Left ventricle myocardium inferior (tissue), 1 donor: ENCODE results near the gene MAP3K3. TPM values are rescaled to one million over a fixed set of nuclear protein-coding genes. Genes with fewer than 3 reads are reported as not detected.

Experiments used
- DNase-seq: peaks from one replicate; pipeline ENCODE4 v3.0.0-alpha.2; 2020
- H3K27ac ChIP-seq: fragments of 200-600 bp; replicated peaks from 2 replicates; pipeline ENCODE4 v1.8.0; 2021
- H3K27me3 ChIP-seq: fragments of 200-600 bp; 2 replicates; pipeline ENCODE4 v1.8.0; 2021; ENCODE audit warnings: low read depth
- H3K36me3 ChIP-seq: fragments of 200-600 bp; 2 replicates; pipeline ENCODE4 v1.8.0; 2021
- H3K4me1 ChIP-seq: fragments of 200-600 bp; 2 replicates; pipeline ENCODE4 v1.8.0; 2021
- H3K4me3 ChIP-seq: fragments of 200-600 bp; 2 replicates; pipeline ENCODE4 v1.8.0; 2021; ENCODE audit warnings: mild to moderate bottlenecking, moderate library complexity
- H3K9me3 ChIP-seq: fragments of 200-600 bp; replicated peaks from 2 replicates; pipeline ENCODE4 v1.8.0; 2021
- intact Hi-C: fragments of 100-400 bp; cut with micrococcal nuclease; formaldehyde crosslinking; loops from one replicate; pipeline ENCODE4 v1.11.0; 2022
- total RNA-seq: library from RNA; stranded (reverse); fragmentation: NEBNext Ultra II Directional; extraction: Animal tissue kit (Norgen Biotek cat#: 25700); gene quantifications from one replicate; pipeline ENCODE4 v1.2.1, GENCODE V29; 2021
- TF ChIP-seq, protein P1 (sequence below): fragments of 200-600 bp; IDR thresholded peaks from 2 replicates; pipeline ENCODE4 v1.8.0; 2021; ENCODE audit warnings: antibody characterized with exemption, mild to moderate bottlenecking, borderline replicate concordance
- donor health status: DM: no; HTN: yes; CAD: no; lungs with severe emphysema.

The MAP3K3 gene
- total RNA-seq, 1 donor from 2014 or later: 41.3 TPM

DNA sequence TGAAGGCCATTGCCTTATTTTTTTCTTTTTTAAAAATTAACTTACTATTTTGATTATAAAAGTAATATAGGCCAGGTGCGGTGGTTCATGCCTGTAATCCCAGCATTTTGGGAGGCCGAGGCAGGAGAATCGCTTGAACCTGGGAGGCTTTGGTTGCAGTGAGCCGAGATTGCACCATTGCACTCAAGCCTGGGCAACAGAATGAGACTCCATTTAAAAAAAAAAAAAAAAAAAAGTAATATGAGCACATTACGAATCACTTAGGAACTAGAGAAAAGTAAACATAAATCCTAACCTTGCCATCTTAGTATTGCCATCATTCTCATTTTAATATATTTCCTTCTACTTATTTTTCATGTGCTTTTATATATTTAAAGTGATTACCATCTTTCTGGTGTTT, 34.4 kb upstream of the MAP3K3 start:
- TF ChIP-seq, protein P1, sequence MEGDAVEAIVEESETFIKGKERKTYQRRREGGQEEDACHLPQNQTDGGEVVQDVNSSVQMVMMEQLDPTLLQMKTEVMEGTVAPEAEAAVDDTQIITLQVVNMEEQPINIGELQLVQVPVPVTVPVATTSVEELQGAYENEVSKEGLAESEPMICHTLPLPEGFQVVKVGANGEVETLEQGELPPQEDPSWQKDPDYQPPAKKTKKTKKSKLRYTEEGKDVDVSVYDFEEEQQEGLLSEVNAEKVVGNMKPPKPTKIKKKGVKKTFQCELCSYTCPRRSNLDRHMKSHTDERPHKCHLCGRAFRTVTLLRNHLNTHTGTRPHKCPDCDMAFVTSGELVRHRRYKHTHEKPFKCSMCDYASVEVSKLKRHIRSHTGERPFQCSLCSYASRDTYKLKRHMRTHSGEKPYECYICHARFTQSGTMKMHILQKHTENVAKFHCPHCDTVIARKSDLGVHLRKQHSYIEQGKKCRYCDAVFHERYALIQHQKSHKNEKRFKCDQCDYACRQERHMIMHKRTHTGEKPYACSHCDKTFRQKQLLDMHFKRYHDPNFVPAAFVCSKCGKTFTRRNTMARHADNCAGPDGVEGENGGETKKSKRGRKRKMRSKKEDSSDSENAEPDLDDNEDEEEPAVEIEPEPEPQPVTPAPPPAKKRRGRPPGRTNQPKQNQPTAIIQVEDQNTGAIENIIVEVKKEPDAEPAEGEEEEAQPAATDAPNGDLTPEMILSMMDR: no peak
- Histone ChIP-seq H3K27me3 (no peaks in the 10 kb centered on the region), H3K27ac (no peak overlapping the region), H3K9me3 (no peaks in the 10 kb centered on the region), H3K36me3 (peaks cover 97% of the 10 kb centered on the region), H3K4me1 (no peaks in the 10 kb centered on the region), H3K4me3 (no peak overlapping the region)
- intact Hi-C loops: no loop called here
- no peak for DNase-seq

DNA sequence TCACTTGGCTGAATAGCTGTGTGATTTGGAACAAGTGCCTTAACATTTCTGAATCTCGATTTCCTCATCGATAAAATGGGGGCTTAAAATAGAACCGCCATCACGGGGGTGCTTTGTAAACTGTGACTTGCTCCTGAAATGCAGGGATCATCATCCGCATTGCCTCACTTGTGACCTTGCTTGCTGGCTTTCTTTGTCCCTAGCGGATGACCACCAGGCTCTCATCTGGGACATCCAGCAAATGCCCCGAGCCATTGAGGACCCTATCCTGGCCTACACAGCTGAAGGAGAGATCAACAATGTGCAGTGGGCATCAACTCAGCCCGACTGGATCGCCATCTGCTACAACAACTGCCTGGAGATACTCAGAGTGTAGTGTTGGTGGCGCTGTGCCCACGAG, 33.4 kb upstream of the MAP3K3 start:
- Histone ChIP-seq H3K4me1 (no peaks in the 10 kb centered on the region), H3K27ac (no peak overlapping the region), H3K36me3 (peaks cover 93% of the 10 kb centered on the region), H3K9me3 (no peaks in the 10 kb centered on the region), H3K4me3 (no peak overlapping the region), H3K27me3 (no peaks in the 10 kb centered on the region)
- DNase-seq: no peak
- intact Hi-C loops: no loop called here
- TF ChIP-seq, protein P1: no peak

DNA sequence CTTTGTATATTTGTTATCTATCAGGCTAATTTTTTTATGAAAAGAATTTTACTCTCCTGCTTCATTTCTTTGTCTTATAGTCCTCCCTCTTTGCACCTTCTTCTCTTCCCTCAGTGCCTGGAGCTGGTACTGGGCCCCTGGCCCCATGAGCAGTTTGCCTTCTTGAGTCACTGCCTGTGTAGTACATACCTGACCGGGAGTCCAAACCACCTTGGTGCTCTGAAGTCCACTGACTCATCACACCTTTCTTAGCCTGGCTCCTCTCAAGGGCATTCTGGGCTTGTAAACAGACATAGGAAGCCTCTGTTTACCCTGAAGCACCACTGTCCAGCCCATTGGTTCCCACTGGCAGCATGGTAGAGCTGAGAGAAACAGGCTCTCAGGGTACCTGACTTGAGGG, 32.6 kb upstream of the MAP3K3 start:
- Histone ChIP-seq H3K4me1 (no peaks in the 10 kb centered on the region), H3K4me3 (no peak overlapping the region), H3K36me3 (peaks cover 85% of the 10 kb centered on the region), H3K27me3 (no peaks in the 10 kb centered on the region), H3K9me3 (no peaks in the 10 kb centered on the region), H3K27ac (no peak overlapping the region)
- TF ChIP-seq, protein P1: no peak
- no peak for DNase-seq
- intact Hi-C loops: no loop called here

DNA sequence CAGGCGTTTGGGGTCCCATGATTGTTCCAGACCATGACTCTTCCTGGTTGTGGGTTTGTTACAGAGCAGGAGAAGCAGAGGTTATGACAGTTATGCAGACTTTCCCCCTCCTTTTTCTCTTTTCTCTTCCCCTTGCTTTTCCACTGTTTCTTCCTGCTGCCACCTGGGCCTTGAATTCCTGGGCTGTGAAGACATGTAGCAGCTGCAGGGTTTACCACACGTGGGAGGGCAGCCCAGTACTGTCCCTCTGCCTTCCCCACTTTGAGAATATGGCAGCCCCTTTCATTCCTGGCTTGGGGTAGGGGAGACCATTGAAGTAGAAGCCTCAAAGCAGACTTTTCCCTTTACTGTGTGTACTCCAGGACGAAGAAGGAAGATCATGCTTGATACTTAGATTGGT, 29.4 kb upstream of the MAP3K3 start:
- intact Hi-C loops: no loop called here
- H3K36me3 ChIP-seq: peaks cover 55% of the 10 kb centered on the region
- no peak overlapping the region for H3K4me3 ChIP-seq

DNA sequence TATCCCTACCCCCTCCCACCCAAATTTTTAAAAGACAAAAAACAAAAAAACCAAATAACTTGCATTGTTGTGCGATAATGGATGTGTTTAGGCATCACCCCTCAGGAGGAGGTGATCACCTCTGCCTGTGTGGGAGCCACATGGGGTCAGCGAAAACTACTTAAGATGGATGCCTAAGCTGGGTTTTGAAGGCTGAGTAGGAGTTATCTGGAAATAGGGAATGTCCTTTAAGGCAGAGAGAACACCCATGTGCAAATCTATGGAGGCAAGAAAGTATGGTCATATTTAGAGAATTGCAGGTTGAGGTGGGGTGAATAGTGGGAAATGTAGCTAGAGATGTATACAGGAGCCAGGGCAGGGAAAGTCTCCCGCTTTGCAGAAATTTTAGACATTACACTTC, 27.1 kb upstream of the MAP3K3 start:
- Histone ChIP-seq H3K27me3 (no peaks in the 10 kb centered on the region), H3K4me1 (peaks cover 5% of the 10 kb centered on the region), H3K4me3 (no peak overlapping the region), H3K36me3 (peaks cover 33% of the 10 kb centered on the region), H3K9me3 (no peaks in the 10 kb centered on the region), H3K27ac (no peak overlapping the region)
- TF ChIP-seq, protein P1: no peak
- intact Hi-C loops: no loop called here
- DNase-seq: no peak

More for the DNA sequence above, 29.4 kb upstream of the MAP3K3 start:
- Histone ChIP-seq H3K27ac (no peak overlapping the region), H3K4me1 (no peaks in the 10 kb centered on the region), H3K9me3 (no peaks in the 10 kb centered on the region), H3K27me3 (no peaks in the 10 kb centered on the region)
- TF ChIP-seq, protein P1: no peak
- no peak for DNase-seq
